IPS-18a (cell line): ENCODE data around the gene RUVBL1.

Experiments
- H3K27ac ChIP-seq: one replicate; pipeline ENCODE4 v1.5.1; 2013; ENCODE audit warnings: low read length
- H3K27me3 ChIP-seq: one replicate; pipeline ENCODE4 v1.6.1; 2013; ENCODE audit warnings: mild to moderate bottlenecking, low read length; ENCODE audit not compliant: control insufficient read depth, insufficient read depth
- H3K36me3 ChIP-seq: one replicate; pipeline ENCODE4 v1.6.1; 2013; ENCODE audit warnings: low read depth, low read length; ENCODE audit not compliant: control insufficient read depth
- H3K4me1 ChIP-seq: one replicate; pipeline ENCODE4 v1.6.1; 2013; ENCODE audit warnings: low read depth, low read length; ENCODE audit not compliant: control insufficient read depth
- H3K4me3 ChIP-seq: one replicate; pipeline ENCODE4 v1.5.1; 2013; ENCODE audit warnings: low read length
- H3K9ac ChIP-seq: one replicate; pipeline ENCODE4 v1.6.1; 2013; ENCODE audit warnings: mild to moderate bottlenecking, low read length, moderate library complexity
- H3K9me3 ChIP-seq: one replicate; pipeline ENCODE4 v1.6.1; 2013; ENCODE audit warnings: low read depth, low read length; ENCODE audit not compliant: control insufficient read depth

RUVBL1 gene

GRCh38 chr3:128128251-128128650 is 4.6 kb upstream of the RUVBL1 start:
- no peak overlapping the region for H3K9ac ChIP-seq
- no peaks in the 10 kb centered on the region for H3K27me3 ChIP-seq
- no peaks in the 10 kb centered on the region for H3K4me1 ChIP-seq
- no peak overlapping the region for H3K27ac ChIP-seq
- H3K4me3 ChIP-seq: no peak overlapping the region
- H3K9me3 ChIP-seq: no peaks in the 10 kb centered on the region
- no peaks in the 10 kb centered on the region for H3K36me3 ChIP-seq

- H3K27me3 ChIP-seq: no peaks in the 10 kb centered on the region
- H3K4me3 ChIP-seq: no peak overlapping the region
- H3K9me3 ChIP-seq: no peaks in the 10 kb centered on the region
- no peak overlapping the region for H3K9ac ChIP-seq
- H3K4me1 ChIP-seq: peaks cover 4% of the 10 kb centered on the region
- H3K36me3 ChIP-seq: no peaks in the 10 kb centered on the region
- no peak overlapping the region for H3K27ac ChIP-seq
Measured at GRCh38 chr3:128127236-128127635, 3.6 kb upstream of the RUVBL1 start.

GRCh38 chr3:128123156-128123537 is 465 bp downstream of the RUVBL1 start:
- Histone ChIP-seq H3K36me3 (peaks cover 10% of the 10 kb centered on the region), H3K4me3 (peak overlapping the region; percentile 95), H3K27me3 (no peaks in the 10 kb centered on the region), H3K9me3 (no peaks in the 10 kb centered on the region), H3K27ac (peak overlapping the region; percentile 96), H3K4me1 (peaks cover 4% of the 10 kb centered on the region), H3K9ac (peak overlapping the region; percentile 98)

- Histone ChIP-seq H3K36me3 (peaks cover 21% of the 10 kb centered on the region), H3K9me3 (no peaks in the 10 kb centered on the region), H3K27me3 (no peaks in the 10 kb centered on the region), H3K27ac (no peak overlapping the region), H3K4me1 (peaks cover 4% of the 10 kb centered on the region), H3K4me3 (no peak overlapping the region), H3K9ac (peak overlapping the region; percentile 98)
Measured at GRCh38 chr3:128122013-128122412, 1.6 kb downstream of the RUVBL1 start.

- Histone ChIP-seq H3K4me3 (no peak overlapping the region), H3K27ac (no peak overlapping the region), H3K9me3 (no peaks in the 10 kb centered on the region), H3K27me3 (no peaks in the 10 kb centered on the region), H3K9ac (no peak overlapping the region), H3K4me1 (no peaks in the 10 kb centered on the region), H3K36me3 (peaks cover 66% of the 10 kb centered on the region)
Measured at GRCh38 chr3:128113817-128114794, 9.5 kb downstream of the RUVBL1 start.

- Histone ChIP-seq H3K9me3 (no peaks in the 10 kb centered on the region), H3K4me1 (no peaks in the 10 kb centered on the region), H3K4me3 (no peak overlapping the region), H3K27ac (no peak overlapping the region), H3K36me3 (peaks cover 62% of the 10 kb centered on the region), H3K27me3 (no peaks in the 10 kb centered on the region), H3K9ac (no peak overlapping the region)
Measured at GRCh38 chr3:128112357-128112968, 11.1 kb downstream of the RUVBL1 start.

GRCh38 chr3:128111147-128111546 is 12.5 kb downstream of the RUVBL1 start:
- Histone ChIP-seq H3K9ac (no peak overlapping the region), H3K36me3 (peaks cover 56% of the 10 kb centered on the region)

GRCh38 chr3:128107834-128108233 is 15.8 kb downstream of the RUVBL1 start:
- no peaks in the 10 kb centered on the region for H3K27me3 ChIP-seq
- peaks cover 51% of the 10 kb centered on the region for H3K36me3 ChIP-seq
- no peak overlapping the region for H3K27ac ChIP-seq
- no peaks in the 10 kb centered on the region for H3K4me1 ChIP-seq
- no peak overlapping the region for H3K9ac ChIP-seq
- no peaks in the 10 kb centered on the region for H3K9me3 ChIP-seq
- H3K4me3 ChIP-seq: no peak overlapping the region

More at GRCh38 chr3:128111147-128111546, 12.5 kb downstream of the RUVBL1 start:
- Histone ChIP-seq H3K27ac (no peak overlapping the region), H3K4me3 (no peak overlapping the region), H3K9me3 (no peaks in the 10 kb centered on the region), H3K4me1 (no peaks in the 10 kb centered on the region), H3K27me3 (no peaks in the 10 kb centered on the region)

GRCh38 chr3:128103136-128103676 is 20.4 kb downstream of the RUVBL1 start:
- Histone ChIP-seq H3K27ac (no peak overlapping the region), H3K4me1 (peaks cover 16% of the 10 kb centered on the region), H3K4me3 (no peak overlapping the region), H3K27me3 (no peaks in the 10 kb centered on the region), H3K9ac (no peak overlapping the region), H3K36me3 (peaks cover 68% of the 10 kb centered on the region), H3K9me3 (no peaks in the 10 kb centered on the region)

- H3K4me1 ChIP-seq: peaks cover 26% of the 10 kb centered on the region
- no peak overlapping the region for H3K27ac ChIP-seq
- H3K9ac ChIP-seq: no peak overlapping the region
- H3K4me3 ChIP-seq: no peak overlapping the region
- H3K36me3 ChIP-seq: peaks cover 85% of the 10 kb centered on the region
- no peaks in the 10 kb centered on the region for H3K27me3 ChIP-seq
- no peaks in the 10 kb centered on the region for H3K9me3 ChIP-seq
Measured at GRCh38 chr3:128100638-128101037, 23.0 kb downstream of the RUVBL1 start.

GRCh38 chr3:128100161-128100560 is 23.5 kb downstream of the RUVBL1 start:
- H3K36me3 ChIP-seq: peaks cover 85% of the 10 kb centered on the region

More at GRCh38 chr3:128100161-128100560, 23.5 kb downstream of the RUVBL1 start:
- no peaks in the 10 kb centered on the region for H3K27me3 ChIP-seq
- H3K27ac ChIP-seq: no peak overlapping the region
- H3K9ac ChIP-seq: no peak overlapping the region
- H3K9me3 ChIP-seq: no peaks in the 10 kb centered on the region
- H3K4me3 ChIP-seq: no peak overlapping the region
- H3K4me1 ChIP-seq: peaks cover 31% of the 10 kb centered on the region
